ENCODE results near the gene SDK1.

SDK1 gene, protein sequence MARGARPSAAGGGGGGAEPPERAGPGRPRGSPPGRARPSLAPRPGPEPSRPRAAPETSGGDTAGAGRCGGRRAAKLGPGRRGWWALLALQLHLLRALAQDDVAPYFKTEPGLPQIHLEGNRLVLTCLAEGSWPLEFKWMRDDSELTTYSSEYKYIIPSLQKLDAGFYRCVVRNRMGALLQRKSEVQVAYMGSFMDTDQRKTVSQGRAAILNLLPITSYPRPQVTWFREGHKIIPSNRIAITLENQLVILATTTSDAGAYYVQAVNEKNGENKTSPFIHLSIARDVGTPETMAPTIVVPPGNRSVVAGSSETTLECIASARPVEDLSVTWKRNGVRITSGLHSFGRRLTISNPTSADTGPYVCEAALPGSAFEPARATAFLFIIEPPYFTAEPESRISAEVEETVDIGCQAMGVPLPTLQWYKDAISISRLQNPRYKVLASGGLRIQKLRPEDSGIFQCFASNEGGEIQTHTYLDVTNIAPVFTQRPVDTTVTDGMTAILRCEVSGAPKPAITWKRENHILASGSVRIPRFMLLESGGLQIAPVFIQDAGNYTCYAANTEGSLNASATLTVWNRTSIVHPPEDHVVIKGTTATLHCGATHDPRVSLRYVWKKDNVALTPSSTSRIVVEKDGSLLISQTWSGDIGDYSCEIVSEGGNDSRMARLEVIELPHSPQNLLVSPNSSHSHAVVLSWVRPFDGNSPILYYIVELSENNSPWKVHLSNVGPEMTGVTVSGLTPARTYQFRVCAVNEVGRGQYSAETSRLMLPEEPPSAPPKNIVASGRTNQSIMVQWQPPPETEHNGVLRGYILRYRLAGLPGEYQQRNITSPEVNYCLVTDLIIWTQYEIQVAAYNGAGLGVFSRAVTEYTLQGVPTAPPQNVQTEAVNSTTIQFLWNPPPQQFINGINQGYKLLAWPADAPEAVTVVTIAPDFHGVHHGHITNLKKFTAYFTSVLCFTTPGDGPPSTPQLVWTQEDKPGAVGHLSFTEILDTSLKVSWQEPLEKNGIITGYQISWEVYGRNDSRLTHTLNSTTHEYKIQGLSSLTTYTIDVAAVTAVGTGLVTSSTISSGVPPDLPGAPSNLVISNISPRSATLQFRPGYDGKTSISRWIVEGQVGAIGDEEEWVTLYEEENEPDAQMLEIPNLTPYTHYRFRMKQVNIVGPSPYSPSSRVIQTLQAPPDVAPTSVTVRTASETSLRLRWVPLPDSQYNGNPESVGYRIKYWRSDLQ (N-terminal part only)

DNA sequence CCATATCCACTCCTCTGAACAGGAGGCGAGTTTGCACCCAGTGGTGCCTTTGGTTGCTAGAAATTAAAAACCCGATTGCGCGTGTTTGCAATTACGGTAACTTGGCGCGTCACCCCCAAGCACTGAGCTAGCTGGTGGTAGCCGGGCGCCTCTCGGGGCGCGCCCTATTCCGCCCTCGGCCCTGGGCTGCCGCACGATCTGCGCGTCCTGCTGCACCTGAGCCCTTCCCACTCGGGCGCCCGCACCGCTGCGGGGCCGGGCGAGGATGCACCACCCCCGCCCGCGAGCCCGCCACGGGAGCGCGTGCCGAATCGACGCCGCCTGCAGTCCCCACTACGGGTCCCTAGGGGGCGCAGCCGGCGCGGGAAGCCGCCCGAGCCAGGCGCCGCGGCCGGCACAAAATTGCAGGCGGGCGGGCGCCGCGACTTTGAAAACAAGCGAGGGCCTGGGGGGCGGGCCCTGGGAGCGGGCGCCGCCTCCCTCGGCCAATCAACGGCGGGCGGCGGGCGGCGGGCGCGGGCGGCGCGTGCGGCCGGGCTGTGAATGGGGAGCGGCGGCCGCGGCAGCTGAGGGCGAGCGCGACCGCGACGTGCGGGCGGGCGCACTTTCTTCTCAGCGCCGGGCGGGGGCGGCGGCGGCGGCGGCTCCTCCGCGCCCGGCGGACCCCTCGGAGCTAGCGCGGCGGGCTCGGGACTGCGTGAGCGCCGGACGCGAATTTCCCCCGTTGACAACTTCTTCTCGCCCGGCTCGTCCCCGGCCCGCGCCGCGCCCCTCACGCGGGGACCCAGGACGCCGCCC lies at the start of gene SDK1:
TSS of gene SDK1 (plus strand) at position 602 of the 798 bp plus-strand sequence. CDS start 335 bp downstream, outside the sequence.
- peak; percentile 90 for DNase-seq (ENCODE audit: low spot score)

DNA sequence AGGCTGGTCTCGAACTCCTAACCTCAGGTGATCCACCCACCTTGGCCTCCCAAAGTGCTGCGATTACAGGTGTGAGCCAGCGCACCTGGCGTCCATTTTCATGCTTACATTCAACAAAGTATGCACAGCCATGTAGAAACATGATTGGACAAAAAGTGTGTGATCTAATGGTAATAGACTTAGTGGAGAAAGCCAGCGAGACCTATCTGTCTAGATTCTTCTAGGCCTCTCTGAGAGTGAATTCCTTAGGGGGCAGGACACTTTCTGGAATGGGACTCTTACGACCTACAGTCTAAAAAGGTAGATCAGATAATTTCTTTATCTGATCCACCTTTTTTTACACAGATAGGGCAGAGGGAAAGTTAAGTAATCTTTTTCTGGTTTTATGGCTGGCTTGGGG lies 46.3 kb upstream of the SDK1 start:
- no peak for DNase-seq (ENCODE audit: low spot score)

DNA sequence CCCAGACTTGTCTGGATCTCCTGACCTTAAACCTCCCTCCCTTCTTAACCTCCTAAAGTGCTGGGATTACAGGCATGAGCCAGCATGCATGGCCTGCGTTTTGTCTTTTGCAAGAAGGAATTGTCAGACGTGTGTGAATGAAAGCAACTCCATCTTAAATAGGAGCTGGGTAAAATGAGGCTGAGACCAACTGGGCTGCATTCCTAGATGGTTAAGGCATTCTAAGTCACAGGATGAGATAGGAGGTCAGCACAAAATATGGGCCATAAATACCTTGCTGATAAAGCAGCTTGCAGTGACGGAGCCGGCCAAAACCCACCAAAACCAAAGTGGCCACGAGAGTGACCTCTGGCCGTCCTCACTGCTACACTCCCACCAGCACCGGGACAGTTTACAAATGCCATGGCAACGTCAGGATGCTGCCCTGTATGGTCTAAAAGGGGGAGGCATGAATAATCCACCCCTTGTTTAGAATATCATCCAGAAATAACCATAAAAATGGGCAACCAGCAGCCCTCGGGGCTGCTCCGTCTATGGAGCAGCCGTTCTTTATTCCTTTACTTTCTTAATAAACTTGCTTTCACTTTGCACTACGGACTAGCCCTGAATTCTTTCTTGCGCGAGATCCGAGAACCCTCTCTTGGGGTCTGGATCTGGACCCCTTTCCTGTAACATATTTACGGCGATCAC lies 41.2 kb upstream of the SDK1 start:
- no peak for DNase-seq (ENCODE audit: low spot score)

DNA sequence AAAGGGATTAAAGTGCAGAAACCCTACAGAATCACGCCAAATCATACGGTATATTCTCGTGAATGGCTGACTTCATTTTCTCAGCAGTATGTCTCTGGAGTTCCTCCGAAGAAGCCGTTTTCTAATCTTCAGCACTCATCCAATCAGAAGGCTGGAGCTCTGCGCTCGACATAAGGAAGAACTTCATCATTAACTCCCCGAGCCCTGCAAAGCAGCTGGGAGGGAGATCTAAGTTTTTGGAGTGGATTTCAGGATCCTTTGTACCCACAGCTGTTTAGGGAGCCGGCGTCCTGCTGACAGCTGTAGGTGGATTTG lies 40.7 kb upstream of the SDK1 start:
- DNase-seq (ENCODE audit: low spot score): no peak

DNA sequence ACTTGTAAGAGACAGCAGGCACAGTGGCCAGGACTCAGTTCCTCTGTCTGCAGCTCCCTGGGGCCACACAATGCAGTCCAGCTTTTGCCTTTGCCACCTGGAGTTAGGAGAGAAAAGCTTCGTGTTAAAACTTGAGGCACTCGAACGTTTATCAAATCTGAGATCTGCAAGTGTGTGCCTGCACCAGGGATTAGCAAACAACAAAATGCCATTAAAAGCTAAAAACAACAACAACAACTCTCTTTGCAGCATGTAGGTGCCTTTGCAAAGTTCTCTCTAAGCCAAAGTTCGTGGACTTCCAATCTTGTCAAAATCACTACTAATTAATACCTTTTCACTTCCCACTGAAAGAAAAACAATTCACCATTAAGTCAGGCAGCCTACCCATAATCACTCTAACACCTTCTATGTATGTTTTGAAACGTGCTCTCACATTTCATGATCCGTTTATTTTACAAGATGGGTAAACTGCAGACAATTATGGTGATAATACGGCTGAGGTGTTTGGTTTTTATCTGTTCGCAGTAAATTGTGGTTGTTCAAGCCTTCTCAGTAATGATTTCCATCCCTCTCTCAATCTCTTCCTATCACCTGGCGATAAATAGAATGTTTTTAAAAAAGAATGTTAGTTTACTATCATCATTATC lies 36.2 kb upstream of the SDK1 start:
- DNase-seq (ENCODE audit: low spot score): no peak

DNA sequence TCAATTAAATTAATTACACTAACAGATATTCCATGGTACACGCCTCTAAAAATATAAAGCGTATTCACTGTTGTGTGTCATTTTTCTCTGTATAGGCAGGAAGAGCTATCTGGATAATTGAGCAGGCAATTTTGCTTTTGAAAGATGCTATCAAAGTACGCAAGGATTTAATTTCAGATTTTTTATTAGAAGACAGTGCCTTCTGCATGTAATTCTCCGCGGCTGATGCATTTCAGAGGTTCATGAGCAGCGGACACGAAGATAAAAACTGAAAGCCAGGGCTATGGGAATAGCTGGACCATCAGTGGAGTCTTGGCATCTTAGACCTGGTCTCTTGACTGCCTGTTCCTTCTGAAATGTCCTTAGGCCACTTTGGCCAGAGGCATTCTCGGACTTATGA lies 35.7 kb upstream of the SDK1 start:
- DNase-seq (ENCODE audit: low spot score): no peak

DNA sequence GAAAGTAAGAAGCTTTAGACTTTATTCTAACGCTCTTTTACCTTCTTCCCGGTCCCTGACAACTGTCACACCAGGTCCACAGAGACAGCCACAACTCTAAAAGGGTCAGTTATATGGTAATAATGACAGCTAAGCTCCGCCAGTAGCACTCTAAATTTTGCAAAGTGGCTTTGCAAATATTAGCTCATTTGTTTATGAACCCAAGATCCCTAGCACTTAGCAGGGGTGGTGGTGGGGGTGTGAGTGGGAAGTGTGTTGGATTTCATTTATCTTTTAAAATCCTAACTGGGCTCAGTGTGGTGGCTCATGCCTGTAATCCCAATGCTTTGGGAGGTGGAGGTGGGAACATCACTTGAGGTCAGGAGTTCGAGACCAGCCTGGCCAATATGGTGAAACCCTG lies 34.8 kb upstream of the SDK1 start:
- DNase-seq (ENCODE audit: low spot score): no peak

DNA sequence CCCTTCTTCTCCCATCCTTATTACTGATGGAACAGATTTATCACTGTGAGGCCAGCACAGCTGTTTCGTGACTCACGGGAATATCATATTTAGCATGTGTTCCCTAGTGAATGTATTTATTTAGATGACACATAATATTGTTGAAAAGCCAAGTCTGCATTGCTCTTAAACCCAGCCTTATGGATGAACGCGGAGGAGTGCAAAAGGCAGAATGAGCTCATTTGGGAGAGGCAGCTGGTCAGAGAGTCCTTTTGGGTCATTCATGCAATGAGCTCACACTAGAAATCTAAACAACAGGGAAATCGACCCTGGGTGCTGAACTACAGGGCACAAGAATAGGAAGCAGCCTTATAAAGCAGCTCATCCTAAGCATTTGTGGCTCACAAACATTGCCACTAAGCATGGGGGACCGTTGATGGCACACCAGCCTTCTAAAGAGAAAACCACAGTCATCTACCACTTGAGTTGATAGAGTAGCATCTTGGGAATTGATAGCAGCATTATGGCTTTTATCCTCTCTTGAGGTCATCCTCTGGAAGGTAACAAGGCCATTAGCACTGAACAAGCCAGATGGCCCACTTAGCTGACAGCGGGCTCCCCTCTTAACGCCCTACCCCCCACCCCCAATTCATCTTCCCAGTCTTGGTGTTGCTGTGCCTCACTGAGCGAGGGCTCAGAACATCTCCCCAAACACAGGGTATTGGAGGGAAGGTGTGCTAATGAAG lies 32.9 kb upstream of the SDK1 start:
- no peak for DNase-seq (ENCODE audit: low spot score)

DNA sequence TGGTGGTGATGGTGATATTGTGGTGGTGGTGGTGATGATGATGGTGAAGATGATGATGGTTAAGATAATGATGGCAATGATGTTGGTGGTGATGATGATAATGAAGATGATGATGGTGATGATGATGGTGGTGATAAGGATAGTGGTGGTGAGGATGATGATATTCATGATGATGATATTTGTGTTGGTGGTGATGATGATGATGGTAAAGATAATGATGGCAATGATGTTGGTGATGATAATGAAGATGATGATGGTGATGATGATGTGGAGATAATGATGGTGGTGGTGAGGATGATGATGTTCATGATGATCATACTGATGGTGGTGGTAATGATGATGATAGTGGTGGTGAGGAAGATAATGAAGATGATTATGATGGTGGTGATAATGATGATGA lies 30.7 kb upstream of the SDK1 start:
- no peak for DNase-seq (ENCODE audit: low spot score)

DNA sequence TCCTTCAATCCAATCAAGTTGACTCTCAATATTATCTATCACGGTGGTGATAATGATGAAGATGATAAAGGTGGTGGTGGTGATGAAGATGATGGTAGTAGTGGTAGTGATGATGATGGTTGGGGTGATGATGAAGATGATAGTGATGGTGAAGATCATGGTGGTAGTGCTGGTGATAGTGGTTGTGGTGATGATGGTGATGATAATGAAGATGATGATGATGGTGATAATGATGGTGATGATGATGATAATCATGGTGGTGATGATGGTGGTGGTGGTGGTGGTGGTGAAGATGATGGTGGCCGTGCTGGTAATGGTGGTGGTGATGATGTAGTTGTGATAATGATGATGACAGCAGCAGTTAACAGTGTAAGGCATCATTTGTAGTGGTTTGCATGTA lies 29.8 kb upstream of the SDK1 start:
- no peak for DNase-seq (ENCODE audit: low spot score)

DNA sequence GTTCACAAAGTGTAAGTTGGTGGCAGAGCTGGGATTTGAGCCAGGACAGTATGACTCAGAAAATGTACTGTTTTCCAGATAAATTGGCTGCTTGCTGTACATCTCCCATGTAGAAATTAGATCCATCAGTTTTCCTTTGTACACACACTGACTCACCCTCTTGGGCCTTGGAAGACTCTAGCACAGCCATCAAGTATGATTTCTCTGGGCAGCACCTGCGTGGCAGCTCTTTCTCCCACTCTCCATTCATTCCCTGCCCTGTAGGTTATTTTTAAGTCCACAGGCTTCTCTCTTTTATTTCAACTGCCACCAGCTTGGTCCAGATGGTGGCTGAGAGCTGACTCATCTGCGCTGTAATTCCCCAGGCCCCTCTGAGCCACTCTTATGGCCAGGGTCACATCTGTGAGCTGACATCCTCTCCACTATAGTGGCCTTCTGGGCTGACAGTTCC lies 28.3 kb upstream of the SDK1 start:
- no peak for DNase-seq (ENCODE audit: low spot score)

DNA sequence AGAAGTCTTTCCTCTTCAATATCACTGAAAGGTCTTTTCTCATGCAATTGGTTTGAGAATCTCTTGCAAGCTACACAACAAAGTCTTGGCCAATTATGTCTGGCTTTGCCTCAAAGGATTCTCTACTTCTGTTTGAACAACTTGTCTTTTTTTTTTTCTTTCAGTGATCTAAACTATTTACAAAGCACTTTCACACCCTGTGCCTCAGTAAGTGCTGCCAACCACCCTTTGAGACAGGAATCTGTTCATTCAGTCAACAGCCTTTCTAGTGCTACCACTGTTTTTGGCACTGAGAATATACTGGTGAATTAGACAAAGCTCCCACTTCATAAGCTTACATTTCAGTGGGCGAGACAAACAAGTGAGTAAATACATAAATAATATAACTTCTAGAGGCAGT lies 26.9 kb upstream of the SDK1 start:
- no peak for DNase-seq (ENCODE audit: low spot score)

DNA sequence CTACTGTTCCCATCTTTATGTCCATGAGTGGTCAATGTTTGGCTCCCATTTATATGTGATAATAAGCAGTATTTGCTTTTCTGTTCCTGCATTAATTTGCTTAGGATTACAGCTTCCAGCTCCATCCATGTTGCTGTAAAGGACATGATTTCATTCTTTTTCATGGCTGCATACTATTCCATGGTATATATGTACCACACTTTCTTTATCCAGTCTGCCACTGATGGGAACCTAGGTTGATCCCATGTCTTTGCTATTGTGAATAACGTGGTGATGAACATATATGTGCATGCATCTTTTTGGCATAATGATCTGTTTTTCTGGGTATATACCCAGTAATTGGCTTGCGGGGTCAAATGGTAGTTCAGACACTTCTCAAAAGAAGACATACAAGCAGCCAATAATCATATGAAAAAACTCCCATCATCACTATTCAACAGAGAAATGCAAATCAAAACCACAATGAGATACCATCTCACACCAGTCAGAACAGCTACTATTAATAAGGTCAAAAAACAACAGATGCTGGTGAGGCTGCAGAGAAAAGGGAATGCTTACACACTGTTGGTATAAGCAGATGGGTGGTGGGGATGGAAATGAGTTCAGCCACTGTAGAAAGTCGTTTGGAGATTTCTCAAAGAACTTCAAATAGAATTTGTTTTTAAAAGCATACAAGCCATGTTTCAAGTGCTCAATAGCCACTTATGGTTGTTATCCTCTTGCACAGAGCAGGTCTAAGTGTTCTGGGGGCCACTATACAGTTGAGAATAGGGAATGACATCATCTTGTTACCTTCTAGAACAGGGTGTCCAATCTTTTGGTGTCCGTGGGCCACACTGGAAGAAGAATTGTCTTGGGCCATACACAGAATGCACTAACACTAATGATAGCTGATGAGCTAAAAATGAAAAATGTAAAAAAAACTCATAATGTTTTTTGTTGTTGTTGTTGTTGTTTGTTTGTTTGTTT lies 23.2 kb upstream of the SDK1 start:
- DNase-seq (ENCODE audit: low spot score): no peak

DNA sequence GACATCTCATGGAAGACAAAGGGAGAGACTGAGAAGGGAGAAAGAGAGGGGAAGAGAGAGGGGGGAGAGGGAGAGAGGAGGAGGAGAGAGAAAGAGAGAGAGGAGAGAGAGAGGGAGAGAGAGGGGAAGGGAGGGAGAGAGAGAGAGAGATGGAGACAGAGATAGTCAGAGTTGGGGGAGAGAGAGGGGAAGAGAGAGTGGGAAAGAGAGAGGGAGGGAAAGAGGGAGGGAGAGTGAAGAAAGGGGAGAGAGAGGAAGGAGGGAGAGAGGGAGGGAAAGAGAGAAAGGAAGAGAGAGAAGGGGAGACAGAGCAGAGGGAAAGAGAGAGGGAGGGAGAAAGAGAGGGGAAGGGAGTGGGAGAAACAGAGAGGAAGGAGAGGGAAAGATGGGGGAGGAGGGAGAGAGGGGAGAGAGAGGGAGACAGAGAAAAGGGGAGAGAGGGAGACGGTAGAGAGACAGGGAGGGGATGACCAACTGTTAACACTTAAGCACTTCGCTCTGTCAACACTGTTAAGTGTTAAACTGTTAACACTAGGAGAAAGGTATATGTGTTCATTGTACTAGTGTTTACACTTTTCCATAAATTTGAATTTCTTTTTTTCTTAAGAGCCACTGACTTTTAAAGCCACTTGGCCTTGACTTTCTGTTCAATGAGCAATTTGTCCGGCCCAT lies 21.8 kb upstream of the SDK1 start:
- DNase-seq (ENCODE audit: low spot score): no peak

DNA sequence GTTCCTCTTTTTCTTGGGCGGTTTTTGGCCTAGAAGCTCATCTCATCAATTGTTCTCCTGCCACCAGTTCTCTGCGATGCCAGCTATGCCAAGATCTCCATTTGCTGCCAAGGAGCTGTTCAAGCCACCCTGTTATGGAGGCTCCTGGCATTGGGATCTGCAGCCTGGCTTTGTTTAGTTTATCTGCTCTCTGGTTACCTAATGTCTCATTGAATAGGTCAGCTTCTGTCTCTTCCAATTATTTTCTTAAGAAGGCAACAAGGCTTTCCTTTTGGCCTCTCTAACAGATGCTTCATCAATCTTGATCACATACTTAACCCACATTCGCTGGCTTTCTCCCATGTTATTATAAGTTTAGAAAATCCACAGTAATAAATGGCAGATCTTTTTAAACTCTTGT lies 20.6 kb upstream of the SDK1 start:
- DNase-seq (ENCODE audit: low spot score): no peak

DNA sequence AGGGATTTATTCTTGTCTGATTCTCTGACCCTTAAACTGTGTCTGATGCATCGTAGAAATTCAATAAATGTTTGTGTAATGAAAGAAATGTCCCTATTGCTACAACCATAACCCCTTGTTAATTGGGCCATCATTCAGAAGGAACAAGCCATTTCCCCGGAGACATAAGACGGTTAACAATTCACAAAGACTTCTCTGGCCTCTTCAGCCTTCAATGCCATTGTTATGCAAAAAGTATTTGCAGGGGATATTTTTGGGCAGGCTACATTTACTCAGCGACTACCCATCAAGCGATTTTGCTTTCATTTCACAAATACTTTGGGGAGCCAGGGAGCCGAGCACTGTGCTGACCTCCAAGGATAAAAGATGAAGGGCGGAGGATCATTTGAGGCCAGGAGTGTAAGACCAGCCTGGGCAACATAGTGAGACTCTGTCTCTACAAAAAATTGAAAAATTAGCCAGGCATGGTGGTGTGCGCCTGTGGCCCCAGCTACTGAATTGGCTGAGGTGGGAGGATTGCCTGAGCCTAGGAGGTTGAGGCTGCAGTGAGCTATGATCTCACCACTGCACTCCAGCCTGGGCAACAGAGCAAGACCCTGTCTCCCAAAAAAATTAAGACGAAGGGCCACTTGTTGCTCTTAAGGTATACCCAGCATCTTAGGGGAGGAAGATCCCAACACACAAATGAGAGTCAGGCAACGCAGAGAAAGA lies 20.0 kb upstream of the SDK1 start:
- DNase-seq (ENCODE audit: low spot score): no peak

DNA sequence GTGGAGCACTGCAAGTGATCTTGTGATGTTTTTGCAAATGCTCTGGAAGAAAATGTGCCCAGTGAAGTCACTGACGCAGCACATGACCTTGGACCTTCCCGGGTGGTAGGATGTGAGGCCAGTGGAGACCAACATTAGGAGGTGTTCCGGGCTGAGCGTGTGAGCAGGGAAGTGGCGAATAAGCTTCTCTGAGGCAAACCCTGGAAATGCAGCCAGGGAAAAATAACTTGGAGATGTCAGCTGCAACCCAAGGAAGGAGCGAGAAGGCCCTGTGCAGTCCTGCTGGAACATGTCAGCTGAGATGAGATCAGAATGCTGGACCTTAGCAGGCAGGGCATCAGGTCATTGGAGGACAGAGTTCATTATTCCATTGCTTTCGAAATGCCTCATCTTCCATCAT lies 18.6 kb upstream of the SDK1 start:
- no peak for DNase-seq (ENCODE audit: low spot score)
